ENCODE measurements around the gene UPP2.

Gene UPP2

DNA sequence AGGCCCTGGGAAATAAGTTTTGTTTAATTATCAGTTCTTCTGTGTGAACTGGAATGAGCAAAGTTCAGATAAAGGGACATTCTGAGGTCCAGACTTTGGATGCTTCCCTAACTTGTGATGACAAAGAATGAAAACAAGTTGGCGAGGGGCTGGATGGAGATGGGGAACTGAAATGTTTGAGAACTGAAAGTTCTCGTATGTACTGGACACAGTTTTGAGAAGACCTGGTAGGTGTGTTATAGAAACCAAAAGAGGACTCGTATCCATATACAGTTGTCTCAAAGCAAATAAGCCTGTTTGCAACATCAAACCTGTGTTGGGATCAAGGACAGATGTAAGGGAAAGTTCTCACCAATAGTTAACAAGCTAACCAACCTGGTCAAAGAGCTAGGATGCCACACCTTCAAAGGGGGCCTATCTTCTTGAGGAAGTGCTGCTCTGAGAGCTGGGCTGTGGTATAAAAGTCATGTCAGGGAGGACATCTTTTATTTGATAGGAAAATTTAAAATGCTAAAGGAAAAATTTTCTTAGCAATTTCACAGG lies at the start of gene UPP2:
Gene UPP2 (plus strand): TSS at position 493 of the 543 bp plus-strand sequence. CDS start 188 bp downstream, outside the sequence.
- DNase-seq, result no peak

- no peak for DNase-seq
Observed at GRCh38 chr2:158052761-158053160, 48.9 kb upstream of the UPP2 start.

DNA sequence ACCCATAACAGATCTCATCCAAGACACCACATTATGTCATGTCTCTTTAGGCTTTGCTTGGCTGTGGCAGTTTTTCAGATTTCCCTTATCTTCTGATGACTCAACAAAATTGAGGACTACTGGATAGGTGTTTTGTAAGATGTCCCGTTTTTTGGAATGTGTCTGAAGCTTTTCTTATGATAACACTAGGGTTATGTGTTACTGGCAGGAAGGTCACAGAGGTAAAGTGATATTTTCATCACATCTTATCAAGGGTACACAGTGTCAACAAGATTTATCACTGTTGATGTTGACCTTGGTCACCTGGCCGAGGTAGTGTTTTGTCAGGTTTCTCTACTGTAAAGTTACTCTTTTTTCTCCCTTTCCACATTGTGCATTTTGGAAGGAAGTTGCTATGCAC lies 44.8 kb upstream of the UPP2 start:
- DNase-seq, result no peak

DNA sequence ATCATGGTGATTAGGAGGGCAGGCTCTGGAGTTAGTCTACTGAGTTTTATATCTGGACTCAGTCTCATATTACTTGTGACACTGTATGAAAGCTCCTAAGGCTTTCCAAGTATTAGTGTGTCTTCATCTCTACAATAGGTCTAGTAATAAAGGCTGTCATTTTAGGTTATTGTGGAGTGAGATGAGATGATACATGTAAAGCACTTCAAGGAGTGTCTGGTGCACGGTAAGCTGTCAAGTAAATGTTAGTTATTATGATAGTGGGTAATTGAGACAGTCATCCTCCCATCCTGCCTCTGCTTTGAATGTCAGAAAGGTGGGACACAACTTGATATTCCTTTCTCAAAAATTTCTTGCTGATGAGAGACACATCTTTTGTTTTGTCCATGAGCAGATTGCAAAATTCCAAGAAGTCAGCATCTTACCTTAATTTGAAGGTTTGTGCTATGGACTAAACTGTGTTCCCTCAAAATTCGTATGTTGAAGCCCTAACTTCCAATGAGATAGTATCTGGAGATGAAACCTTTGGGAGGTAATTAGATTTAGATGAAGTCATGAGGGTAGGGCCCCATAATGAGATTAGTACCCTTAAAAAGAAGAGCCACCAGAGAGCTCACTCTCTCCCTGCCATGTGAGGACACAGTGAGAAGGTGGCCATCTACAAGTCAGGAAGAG lies 41.4 kb upstream of the UPP2 start:
- DNase-seq, result no peak

GRCh38 chr2:158060835-158061435 lies 40.7 kb upstream of the UPP2 start:
- DNase-seq, result no peak

GRCh38 chr2:158061763-158062162 lies 39.9 kb upstream of the UPP2 start:
- DNase-seq, result no peak

DNA sequence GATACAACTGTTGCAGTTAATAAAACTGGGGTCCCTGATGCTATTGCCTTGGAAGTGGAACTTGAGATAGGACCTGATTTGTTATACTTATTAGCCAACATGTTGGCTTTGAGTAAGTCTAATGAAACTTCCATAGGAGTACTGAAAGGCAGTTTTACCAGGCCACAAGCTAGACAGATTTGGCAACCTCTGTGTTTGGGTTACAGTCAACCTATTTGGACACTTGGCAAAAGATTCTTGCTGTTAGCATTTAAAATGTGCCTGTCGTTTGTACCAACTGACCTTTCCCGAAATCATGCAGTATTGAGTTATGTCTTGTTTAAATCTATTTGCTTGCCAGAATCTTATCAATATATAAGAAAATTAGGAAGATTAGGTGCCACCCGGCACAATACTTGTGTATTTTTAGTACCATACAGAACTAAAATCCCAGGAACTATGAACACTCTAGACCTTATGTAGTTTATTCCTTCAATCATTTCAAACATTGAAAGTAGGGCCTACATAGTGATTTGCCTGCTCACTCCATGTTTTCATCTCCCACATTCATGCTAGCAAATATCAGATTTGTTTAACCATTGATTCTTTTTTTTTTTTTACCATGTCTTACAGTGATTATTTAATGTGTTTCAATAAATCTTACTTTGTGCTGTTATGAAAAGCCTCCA lies 35.5 kb upstream of the UPP2 start:
- no peak for DNase-seq

- DNase-seq, result no peak
Observed at GRCh38 chr2:158071018-158071417, 30.7 kb upstream of the UPP2 start.

DNA sequence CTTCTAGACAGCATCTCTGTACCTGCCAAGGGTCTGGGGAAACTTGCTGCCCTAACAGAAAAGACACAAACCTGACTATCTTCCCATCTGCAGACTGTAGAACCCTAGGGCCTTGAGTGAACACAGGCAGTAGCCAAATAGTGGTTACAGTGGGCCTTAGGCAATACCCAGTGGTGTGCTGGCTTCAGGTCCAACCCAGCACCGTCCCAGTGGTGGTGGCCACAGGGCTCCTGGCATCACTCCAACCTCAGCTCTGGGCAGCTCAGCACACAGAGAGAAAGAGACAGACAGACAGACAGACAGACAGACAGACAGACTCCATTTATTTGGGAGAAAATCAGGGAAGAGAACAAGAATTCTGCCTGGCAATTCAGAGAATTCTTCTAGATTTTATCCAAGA lies 29.3 kb upstream of the UPP2 start:
- DNase-seq, result no peak

DNA sequence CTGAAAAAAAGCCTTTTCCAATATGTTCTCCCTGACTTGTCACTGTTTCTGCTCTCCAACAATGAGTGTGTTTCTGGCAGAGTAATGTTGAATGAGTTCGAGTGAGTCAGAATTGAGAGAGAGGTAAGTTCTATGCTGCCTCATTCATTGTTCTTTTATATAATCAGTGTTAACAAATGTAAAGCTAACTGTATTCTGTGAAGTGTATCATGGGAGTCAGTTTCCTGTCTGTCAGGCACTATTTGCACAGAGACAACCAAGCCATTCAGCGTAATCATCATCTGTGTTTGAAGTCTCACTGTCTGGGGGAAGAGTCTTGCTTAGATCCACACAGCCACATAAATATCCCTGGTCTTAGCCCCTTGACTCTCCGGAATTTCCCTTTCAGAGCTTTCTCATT lies 22.0 kb upstream of the UPP2 start:
- peak; percentile 85 for DNase-seq

DNA sequence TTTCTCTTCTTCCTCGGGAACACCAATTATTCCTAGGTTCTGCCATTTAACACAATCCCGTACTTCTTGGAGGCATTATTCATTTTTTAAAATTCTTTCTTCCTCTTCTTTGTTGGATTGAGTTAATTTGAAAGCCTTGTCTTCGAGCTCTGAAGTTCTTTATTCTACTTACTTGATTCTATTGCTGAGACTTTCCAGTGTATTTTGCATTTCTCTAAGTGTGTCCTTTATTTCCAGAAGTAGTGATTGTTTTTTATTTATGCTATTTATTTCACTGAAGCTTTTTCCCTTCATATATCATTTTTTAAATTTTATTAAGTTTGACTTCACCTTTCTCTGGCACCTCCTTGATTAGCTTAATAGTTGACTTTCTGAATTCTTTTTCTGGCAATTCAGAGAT lies 13.6 kb upstream of the UPP2 start:
- DNase-seq, result no peak

DNA sequence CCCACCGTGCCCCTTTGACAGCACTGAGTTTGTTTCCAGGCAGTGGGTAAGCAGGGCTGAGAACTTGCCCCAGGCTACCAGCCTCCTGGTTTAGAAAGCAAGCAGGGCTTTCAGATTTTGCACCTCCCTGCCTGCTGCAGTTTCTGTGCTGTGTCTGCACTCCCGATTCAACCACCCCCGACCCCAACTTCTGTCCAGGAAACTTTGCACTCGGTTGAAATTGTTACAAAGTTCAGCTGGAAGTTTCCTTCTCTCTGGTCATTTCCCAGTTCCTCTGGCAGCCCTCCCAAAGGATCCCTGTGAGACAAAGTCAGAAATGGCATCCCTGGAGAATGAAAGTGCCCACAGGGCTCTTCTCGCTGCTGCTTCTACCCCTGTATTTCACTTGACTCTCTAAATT lies 12.4 kb upstream of the UPP2 start:
- no peak for DNase-seq

- no peak for DNase-seq
Observed at GRCh38 chr2:158091647-158092046, 10.0 kb upstream of the UPP2 start.

- DNase-seq, result no peak
Observed at GRCh38 chr2:158094487-158095092, 7.1 kb upstream of the UPP2 start.

GRCh38 chr2:158095269-158095668 lies 6.4 kb upstream of the UPP2 start:
- DNase-seq, result no peak

GRCh38 chr2:158095912-158096311 lies 5.8 kb upstream of the UPP2 start:
- DNase-seq, result no peak

- DNase-seq, result no peak
Observed at GRCh38 chr2:158097481-158097880, 4.2 kb upstream of the UPP2 start.

DNA sequence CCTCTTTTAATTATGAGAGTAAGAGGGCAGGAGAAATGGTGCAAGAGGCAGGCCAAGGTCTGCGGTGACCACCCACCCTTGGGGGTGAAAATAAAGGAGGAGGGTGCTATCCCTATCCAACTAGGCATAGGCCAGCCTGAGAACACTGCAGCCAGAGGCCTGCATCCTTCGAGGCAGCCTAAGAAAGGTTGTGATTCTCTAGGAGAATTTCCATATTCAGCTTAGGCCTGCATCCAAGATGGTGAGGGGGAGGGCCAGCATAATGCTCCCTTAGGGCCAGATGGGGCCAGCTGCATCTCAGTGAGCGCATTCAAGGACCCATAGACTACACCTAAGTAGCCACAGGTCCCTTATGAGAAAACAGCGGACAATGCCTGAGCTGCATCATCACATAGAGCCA lies 3.5 kb upstream of the UPP2 start:
- no peak for DNase-seq

DNA sequence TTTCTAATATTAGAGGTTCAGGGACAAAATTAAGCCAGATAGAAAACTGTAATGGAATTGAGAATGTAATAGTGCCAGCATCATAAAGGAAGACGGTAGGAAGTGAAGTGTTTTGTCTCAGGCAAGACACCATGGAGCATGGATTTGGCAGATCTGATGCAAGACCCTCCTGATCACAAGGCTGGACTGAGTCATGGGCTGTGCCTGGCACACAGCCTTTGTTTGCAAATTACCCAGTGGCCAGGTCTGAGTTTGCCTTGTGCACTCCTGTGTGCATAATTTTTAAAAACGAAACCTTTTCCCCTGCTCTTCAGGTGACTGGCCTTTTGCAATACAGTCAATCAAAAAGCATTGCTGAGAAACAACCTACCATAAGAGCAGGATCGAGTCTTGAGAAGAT lies 2.0 kb upstream of the UPP2 start:
- DNase-seq, result no peak

DNA sequence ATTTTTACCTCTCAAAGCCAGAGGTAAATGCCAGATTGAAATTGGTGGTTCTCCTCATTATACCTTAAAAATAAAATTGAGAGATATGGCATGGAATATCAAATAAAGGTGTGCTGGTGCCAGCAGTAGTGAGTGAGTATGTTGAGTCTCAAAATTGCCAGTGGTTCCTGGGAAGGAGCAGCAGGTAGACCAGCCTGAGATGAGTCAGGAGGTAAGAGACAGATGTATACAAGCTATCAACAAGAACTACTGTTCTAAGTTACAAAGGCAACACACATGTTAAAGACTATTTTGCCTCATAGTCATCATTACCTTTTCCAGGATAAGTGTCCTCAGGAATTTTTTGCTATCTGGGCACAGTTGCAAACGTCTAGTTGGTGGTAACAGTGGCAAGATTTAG lies 1.3 kb upstream of the UPP2 start:
- no peak for DNase-seq

GRCh38 chr2:158102446-158102845 lies 770 bp downstream of the UPP2 start:
- no peak for DNase-seq

- DNase-seq, result no peak
Observed at GRCh38 chr2:158103411-158104012, 1.8 kb downstream of the UPP2 start.

DNA sequence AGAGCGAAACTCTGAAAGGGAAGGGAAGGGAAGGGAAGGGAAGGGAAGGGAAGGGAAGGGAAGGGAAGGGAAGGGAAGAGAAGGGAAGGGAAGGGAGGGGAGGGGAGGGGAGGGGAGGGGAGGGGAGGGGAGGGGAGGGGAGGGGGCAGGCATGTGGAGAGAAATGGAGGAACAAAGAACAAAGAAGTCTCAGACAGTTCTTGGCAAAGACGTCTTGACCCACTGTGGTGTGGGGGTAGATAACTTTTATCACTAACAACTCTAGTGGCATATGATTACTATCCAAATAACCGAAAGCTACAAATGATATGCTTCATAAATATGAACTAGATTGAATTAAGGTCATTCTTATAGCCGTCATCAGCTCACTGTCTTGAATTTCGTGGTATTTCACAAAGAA lies 3.2 kb downstream of the UPP2 start:
- DNase-seq, result no peak
